Endometrial microvascular endothelial cells (primary cell): ENCODE measurements around the gene TSR3. TPM values are rescaled to one million over a fixed set of nuclear protein-coding genes. Genes with fewer than 3 reads are reported as not detected.

Experiments used
- in situ Hi-C: cut with HindIII; loops from 2 replicates; pipeline ENCODE4 v1.10.0; 2017; ENCODE audit warnings: low sequenced_read_pairs, low pct_unique_long_range_greater_than_20kb; ENCODE audit errors: inconsistent ontology term
- total RNA-seq: library from RNA; depleted of rRNA; stranded (reverse); fragments of >200 nt; gene quantifications from one replicate; pipeline ENCODE4 v1.2.3, GENCODE V29; 2015; ENCODE audit errors: inconsistent ontology term

Gene TSR3
- total RNA-seq, 1 donor from 2014 or later: 91.1 TPM

DNA sequence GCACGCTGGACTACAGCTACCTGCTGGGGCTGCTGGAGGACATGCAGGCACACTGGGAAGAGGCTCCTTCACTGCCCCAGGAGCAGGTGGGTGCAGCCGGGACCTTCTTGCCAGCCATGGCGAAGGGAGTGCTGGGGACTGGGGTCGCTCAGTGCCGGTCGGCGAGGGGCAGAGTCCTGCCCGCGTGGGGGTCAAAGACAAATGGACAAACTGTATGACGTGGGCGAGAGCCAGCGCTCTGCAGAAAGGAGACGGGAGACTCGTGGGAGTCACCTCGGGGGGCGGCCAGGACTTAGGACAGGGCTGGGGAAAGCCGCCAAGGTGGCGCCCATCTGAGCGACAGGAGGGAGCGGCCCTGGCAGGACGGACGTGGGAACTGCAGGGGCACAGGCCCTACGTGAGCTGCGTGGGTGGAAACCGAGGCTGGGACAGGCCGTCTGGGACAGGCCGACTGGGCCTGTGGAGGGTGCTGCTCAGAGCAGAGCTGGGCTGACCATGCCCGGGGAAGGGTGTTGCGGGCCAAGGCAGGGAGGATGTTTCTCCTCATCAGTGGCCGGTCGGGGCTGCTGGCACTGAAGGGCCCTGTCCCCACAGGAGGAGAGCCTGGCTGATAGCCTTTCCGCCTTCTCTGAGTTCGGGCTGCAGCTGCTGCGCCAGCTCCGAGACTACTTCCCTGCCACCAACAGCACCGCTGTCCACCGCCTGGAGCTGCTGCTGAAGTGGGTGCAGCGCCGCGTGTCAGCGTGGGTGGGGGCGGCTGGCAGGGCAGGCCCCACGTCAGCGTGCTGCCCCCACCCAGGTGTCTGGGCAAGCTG is 8.0 kb downstream of the TSR3 start:
- in situ Hi-C loops: no loop called here

GRCh38 chr16:1342526-1343427 is 8.9 kb downstream of the TSR3 start:
- in situ Hi-C loops: no loop called here

GRCh38 chr16:1341495-1342420 is 9.9 kb downstream of the TSR3 start:
- in situ Hi-C loops: no loop called here

DNA sequence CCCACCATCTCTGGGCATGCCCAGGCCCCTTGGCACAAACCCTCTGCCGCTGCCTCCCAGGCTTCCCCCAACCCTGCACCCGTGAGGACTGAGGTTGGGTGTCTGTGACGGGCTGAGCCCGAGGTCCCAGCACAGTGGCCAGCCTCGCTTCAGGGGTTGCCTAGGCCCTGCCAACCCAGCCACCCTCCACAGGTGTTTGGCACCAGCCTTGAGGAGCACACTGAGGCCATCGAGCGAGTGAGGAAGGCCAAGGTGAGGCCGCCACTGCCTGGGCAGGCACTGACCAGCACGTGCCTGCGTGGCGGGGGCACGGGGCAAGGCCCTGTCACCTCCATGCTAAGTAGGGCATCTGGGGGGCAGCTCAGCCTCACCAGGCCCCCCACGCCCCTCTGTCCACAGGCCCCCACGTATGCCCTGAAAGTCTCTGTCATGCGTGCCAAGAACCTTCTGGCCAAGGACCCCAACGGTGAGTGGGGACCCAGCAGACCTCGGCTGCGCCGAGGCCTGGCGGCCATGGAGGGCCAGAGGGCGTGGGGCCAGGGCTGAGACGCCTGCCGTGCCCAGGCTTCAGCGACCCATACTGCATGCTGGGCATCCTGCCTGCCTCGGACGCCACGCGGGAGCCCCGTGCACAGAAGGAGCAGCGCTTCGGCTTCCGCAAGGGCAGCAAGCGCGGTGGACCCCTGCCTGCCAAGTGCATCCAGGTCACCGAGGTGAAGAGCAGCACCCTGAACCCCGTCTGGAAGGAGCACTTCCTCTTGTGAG is 10.8 kb downstream of the TSR3 start:
- in situ Hi-C loops: no loop called here

DNA sequence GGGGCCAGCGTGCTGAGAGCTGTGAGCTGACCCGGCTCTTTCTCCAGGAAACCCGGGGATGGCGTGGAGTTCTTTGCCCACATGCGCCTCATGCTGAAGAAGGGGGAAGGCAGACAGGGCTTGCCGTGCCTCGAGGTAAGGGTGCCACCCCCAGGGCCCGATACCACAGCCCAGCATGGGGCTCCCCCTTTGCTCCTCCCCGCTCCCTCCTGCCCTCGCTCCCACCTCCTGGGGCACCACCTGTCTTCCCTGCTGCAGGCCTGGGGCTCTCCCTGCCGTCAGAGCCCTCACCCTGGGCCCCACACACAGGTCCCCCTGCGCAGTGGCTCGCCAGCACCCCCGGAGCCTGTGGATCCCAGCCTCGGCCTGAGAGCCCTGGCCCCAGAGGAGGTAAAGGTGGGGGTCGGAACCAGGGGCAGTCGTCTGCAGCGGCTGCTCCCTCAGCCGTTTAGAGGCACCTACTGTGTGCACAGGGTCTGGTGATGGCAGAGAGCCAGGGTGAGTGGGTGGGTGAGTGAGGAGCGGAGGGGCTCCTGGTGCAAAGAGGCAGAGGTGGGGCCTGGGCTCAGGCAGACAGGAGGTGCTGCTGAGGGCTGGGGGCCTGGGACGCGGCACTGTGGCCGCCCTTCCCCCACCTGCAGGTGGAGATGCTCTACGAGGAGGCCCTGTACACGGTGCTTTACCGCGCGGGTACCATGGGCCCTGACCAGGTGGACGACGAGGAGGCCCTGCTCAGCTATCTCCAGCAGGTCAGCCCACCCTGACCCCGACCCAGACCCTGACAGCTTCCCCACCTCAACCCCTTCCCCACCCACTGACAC is 12.6 kb downstream of the TSR3 start:
- in situ Hi-C loops: no loop called here

DNA sequence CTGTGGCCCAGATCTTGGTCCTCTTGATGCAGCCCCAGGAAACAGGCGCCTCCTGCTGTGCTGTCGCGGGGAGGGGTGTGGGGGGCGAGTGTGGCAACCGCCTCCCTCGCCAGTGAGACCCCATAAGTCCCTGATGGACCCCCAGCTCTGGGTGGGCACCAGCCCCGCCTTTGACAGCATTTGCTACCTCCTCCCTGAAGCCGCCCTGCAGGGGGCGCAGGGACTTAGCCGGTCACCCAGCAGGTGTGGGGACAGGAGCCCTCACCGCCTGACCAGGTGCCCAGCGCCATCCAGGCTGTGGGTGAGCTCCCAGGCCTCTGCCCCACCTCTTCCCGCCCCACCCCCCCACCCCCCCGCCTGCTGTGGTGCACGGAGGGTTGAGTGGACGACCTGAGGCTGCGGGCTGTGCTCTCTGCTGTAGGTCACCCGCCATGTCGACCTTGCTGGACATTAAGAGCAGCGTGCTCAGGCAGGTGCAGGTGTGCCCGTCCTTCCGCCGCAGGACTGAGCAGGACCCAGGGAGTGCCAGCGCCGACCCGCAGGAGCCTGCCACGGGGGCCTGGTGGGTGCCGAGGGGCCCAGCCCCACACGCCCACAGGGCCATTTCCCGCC is 13.5 kb downstream of the TSR3 start:
- in situ Hi-C loops: no loop called here

DNA sequence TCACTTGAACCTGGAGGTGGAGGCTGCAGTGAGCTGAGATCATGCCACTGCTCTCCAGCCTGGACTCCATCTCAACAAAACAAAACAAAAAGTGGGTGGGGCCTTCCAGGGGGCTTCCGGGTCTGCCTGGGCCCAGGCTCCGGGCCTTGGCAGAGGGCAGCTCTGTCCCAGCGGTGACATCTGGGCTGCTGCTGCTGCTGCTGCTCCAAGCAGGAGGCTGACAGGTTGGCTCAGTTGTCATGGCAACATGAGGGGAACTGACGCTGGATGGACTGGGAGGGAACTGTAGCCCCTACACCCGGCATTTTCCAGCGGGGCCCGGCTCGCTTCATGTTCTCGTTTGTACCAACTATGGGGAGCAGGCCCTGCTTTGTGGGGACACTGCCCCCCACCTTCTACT is 14.2 kb downstream of the TSR3 start:
- in situ Hi-C loops: no loop called here

- in situ Hi-C loops: no loop called here
Observed at GRCh38 chr16:1336619-1337018, 15.1 kb downstream of the TSR3 start.

GRCh38 chr16:1335996-1336395 is 15.7 kb downstream of the TSR3 start:
- in situ Hi-C loops: no loop called here

DNA sequence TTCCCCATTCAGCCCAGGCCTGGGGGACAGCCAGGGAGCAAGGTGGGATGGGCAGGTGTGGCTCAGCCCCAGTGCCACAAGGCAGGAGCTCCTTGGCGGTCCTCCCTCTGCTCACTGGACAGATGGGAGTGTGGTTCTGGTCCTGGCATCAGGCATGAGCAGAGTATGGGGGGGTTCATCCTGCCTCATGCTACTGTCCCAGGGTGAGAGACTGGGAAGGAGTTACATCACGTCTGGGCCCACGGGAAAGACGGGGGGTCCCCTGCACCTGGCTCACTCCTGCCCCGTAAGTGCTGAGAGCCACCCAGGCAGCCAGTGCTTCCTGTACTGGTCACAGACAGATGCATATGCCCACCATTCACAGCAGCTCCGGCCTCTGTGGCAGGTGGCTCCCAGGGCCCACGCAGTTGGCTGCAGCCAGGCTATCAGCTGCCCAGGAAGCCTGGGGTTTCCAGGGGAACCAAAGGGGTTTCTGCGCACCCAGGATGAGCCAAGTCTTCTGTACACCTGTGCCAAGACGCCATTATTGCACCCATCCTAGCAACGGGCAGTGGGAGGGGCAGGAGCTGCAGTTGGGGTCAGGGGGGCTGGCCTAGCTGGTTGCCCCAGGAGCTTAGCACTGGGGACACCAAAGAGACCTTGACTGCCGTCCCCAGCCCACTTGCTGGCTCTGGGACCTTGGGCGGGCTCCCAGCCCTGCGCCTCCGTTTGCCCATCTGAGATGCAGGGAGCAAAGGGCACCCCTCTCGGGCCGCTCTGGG is 16.3 kb downstream of the TSR3 start:
- in situ Hi-C loops: no loop called here

DNA sequence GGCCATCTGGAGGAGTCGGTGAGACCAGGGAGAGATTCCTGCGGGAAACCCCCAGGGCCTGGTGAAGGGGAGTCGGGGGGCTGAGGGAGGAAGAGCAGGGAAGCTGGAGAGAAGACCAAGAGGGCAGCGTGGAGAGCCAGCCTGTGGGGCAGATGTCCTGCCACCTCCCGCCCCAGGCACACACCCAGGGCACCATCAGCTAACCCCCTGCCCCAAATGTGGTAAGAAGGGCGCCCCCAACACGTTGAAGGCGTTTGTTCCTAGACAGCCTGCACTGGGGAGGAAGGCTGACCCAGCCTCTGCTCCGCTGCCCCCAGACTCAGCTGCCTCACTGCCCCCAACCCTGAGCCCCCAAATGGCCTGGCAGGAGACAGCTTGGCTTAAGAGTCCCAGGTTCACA is 16.9 kb downstream of the TSR3 start:
- in situ Hi-C loops: no loop called here

GRCh38 chr16:1333854-1334700 is 17.6 kb downstream of the TSR3 start:
- in situ Hi-C loops: no loop called here

GRCh38 chr16:1333149-1333812 is 18.4 kb downstream of the TSR3 start, which contains the start of gene BAIAP3:
BAIAP3 (plus strand) TSS chr16:1333645; CDS start chr16:1338550, 4,905 bp downstream.
- in situ Hi-C loops: no loop called here

- in situ Hi-C loops: no loop called here
Observed at GRCh38 chr16:1332618-1333148, 19.0 kb downstream of the TSR3 start.
